Heart left ventricle (tissue), 16 donors: ENCODE measurements around the gene MXD3. TPM values are rescaled to one million over a fixed set of nuclear protein-coding genes. Genes with fewer than 3 reads are reported as not detected.

ENCODE experiments used
- ATAC-seq, 4 donors: fragments of 200-7000 bp; cut with Tn5 transposase; one replicate each; pipeline ENCODE4 v1.9.1; 2020 to 2022; ENCODE audit warnings: moderate library complexity in 4 of 4, mild to moderate bottlenecking in 3 of 4, moderate number of reproducible peaks in 1 of 4
- DNase-seq, 5 donors: peaks; one replicate each; pipeline ENCODE4 v3.0.0-alpha.2; 2020
- H3K27ac ChIP-seq, 12 donors: fragments of 200-600 bp; sonication (generic) in 4 of 12; one replicate each; pipeline versions ENCODE4 v1.5.0 to v1.8.0; 2016 to 2022; ENCODE audit warnings: mild to moderate bottlenecking in 2 of 12
- H3K27me3 ChIP-seq, 9 donors: fragments of 200-600 bp; sonication (generic) in 2 of 9; one replicate each; pipeline versions ENCODE4 v1.5.1 to v1.8.0; 2016 to 2022; ENCODE audit warnings: mild to moderate bottlenecking in 3 of 9
- H3K36me3 ChIP-seq, 9 donors: fragments of 200-600 bp; sonication (generic) in 2 of 9; one replicate each; pipeline versions ENCODE4 v1.5.0 to v1.8.0; 2018 to 2022; ENCODE audit warnings: mild to moderate bottlenecking in 2 of 9
- H3K4me1 ChIP-seq, 12 donors: fragments of 200-600 bp; sonication (generic) in 4 of 12; one replicate each; pipeline versions ENCODE4 v1.5.0 to v1.8.0; 2016 to 2022; ENCODE audit warnings: mild to moderate bottlenecking in 3 of 12
- H3K4me3 ChIP-seq, 12 donors: fragments of 200-600 bp; sonication (generic) in 4 of 12; one replicate each; pipeline versions ENCODE4 v1.5.0 to v1.8.0; 2017 to 2022; ENCODE audit warnings: mild to moderate bottlenecking in 9 of 12, moderate library complexity in 4 of 12
- H3K9me3 ChIP-seq, 12 donors: fragments of 200-600 bp; sonication (generic) in 4 of 12; one replicate each; pipeline versions ENCODE4 v1.5.0 to v1.8.0; 2016 to 2022; ENCODE audit warnings: mild to moderate bottlenecking in 1 of 12
- CTCF ChIP-seq, 12 donors: fragments of 200-600 bp; sonication (generic) in 4 of 12; IDR thresholded peaks; one replicate each; pipeline versions ENCODE4 v1.5.0 to v1.8.0; 2018 to 2022; ENCODE audit warnings: antibody characterized with exemption in 12 of 12, mild to moderate bottlenecking in 5 of 12
- POLR2A ChIP-seq, 2 donors: fragments of 450-650 bp; IDR thresholded peaks; one replicate each; pipeline ENCODE4 v1.6.1; 2017; ENCODE audit warnings: antibody characterized with exemption in 2 of 2, mild to moderate bottlenecking in 2 of 2, moderate library complexity in 2 of 2
- WGBS, 4 donors: extraction: QIAGEN DNeasy Blood & Tissue Kit in 2 of 4; methylation state at CpG; one replicate each; pipeline versions ENCODE4 v1.1.5 to v1.1.7; 2013 to 2018; 5-methylcytosine and 5-hydroxymethylcytosine counted together
- intact Hi-C, 10 donors: fragments of 100-400 bp; cut with DNase I; formaldehyde crosslinking; loops; one replicate each; pipeline versions ENCODE4 v1.11.1 to v1.14.2; 2022
- polyA plus RNA-seq, 2 donors: library from polyadenylated mRNA; stranded (reverse); fragments of 200-250 nt; gene quantifications; one replicate each; pipeline ENCODE4 v1.2.3, GENCODE V29; 2013
- total RNA-seq, 9 donors: library from RNA; depleted of rRNA in 2 of 9; stranded (reverse); fragments of >200 nt in 2 of 9; fragmentation: NEBNext Ultra II Directional in 3 of 9; extraction: Animal tissue kit (Norgen Biotek cat#: 25700) in 3 of 9; gene quantifications; one replicate each; pipeline versions ENCODE4 v1.1.0 to v1.2.4, GENCODE V29; 2016 to 2023
- donor health status: ischemic (EF 13 %, LVEDD 7.1; RV severe dilation, severe dysfunction).
- donor health status: healthy with polysubstance abuse.
- donor health status: DM: no; HTN: yes; CAD: no.
- donor health status: DM: no; HTN: no; CAD: no.
- donor health status: ischemic (EF 25% LVEDD 6.9; RV normal size, moderate dysfunction).
- donor health status: ischemic (EF 25% LVEDD 5.7; RV mildly dilated, moderate dysfunction).
- donor health status: healthy.
- donor health status: DM: yes; HTN: yes; CAD: no.
- donor health status: ischemic (EF 35%, LVEDD 5.7; RV mildly dilated, moderate dysfunction).
- donor health status: nonischemic (EF 11% LVEDD 7.7; RV severe dilation, severe dysfunction).
- donor health status: DM: yes; HTN: yes; CAD: no.
- donor health status: PGD.
- donor health status: ischemic (EF 29% LVEDD 5.4; RV normal size, mild dysfunction).
- donor health status: nonischemic (EF 23%, LVEDD 6.1; RV moderate dilation, normal function).

Gene MXD3
- total and polyA plus RNA-seq, 11 donors, result 0.52 to 9.1 (median 2.5) TPM

- ATAC-seq, result peak; percentile 12 to 38 (median 28)
- Histone ChIP-seq H3K4me3 (no peak overlapping the region), H3K27ac (peak overlapping the region in 1 of 12 donors; percentile 33), H3K4me1 (peaks cover 0 to 89% (median 30%) of the 10 kb centered on the region in 12 donors), H3K36me3 (peaks cover 0 to 32% (median 25%) of the 10 kb centered on the region in 9 donors), H3K27me3 (no peaks in the 10 kb centered on the region), H3K9me3 (no peaks in the 10 kb centered on the region)
- WGBS, 4 donors, result 39 to 69% (median 60%) methylated on average over 5 to 10 of the region's 10 CpGs
- DNase-seq, result peak in 4 of 5 donors; percentile 50 to 72 (median 64)
- intact Hi-C loops, result loop anchor here in 7 of 10 donors (5.0 to 10.0 kb wide), 6 partner anchors 55 to 195 kb away; partner anchors contain the start of genes DOK3 (in 1 of the 7) and SLC34A1 (in 1 of the 7)
- no peak for TF ChIP-seq POLR2A (IDR thresholded peaks at IDR 0.05)
- peak; percentile 59 to 88 (median 76) for TF ChIP-seq CTCF (IDR thresholded peaks at IDR 0.05)
These were observed 2.1 kb downstream of the MXD3 start for GRCh38 chr5:177309351-177310191.

GRCh38 chr5:177308740-177309139 lies 3.0 kb downstream of the MXD3 start:
- TF ChIP-seq CTCF (IDR thresholded peaks at IDR 0.05) (no peak), POLR2A (IDR thresholded peaks at IDR 0.05) (no peak)
- no peak for ATAC-seq
- Histone ChIP-seq H3K27me3 (no peaks in the 10 kb centered on the region), H3K27ac (no peak overlapping the region), H3K9me3 (no peaks in the 10 kb centered on the region), H3K4me1 (peaks cover 0 to 96% (median 35%) of the 10 kb centered on the region in 12 donors), H3K36me3 (peaks cover 0 to 32% (median 25%) of the 10 kb centered on the region in 9 donors), H3K4me3 (no peak overlapping the region)
- WGBS, 4 donors, result 87 to 92% (median 90%) methylated on average over 11 of the region's 11 CpGs
- DNase-seq, result peak in 1 of 5 donors; percentile 17
- intact Hi-C loops, result loop anchor here in 3 of 10 donors (10.0 kb wide), 1 partner anchor 194 kb away; no protein-coding TSS in a partner anchor

GRCh38 chr5:177307544-177308363 lies 3.9 kb downstream of the MXD3 start:
- Histone ChIP-seq H3K9me3 (no peaks in the 10 kb centered on the region), H3K4me3 (peak overlapping the region in 3 of 12 donors; percentile 6 to 40 (median 7)), H3K4me1 (peaks cover 0 to 89% (median 35%) of the 10 kb centered on the region in 12 donors), H3K27ac (peak overlapping the region in 3 of 12 donors; percentile 9 to 88 (median 26)), H3K27me3 (no peaks in the 10 kb centered on the region), H3K36me3 (peaks cover 0 to 32% (median 25%) of the 10 kb centered on the region in 9 donors)
- intact Hi-C loops, result loop anchor here in 3 of 10 donors (10.0 kb wide), 1 partner anchor 193 kb away; no protein-coding TSS in a partner anchor
- ATAC-seq, result no peak
- peak in 2 of 5 donors; percentile 26 to 31 for DNase-seq
- WGBS, 4 donors, result 80 to 90% (median 88%) methylated on average over 26 to 43 of the region's 43 CpGs
- no peak for TF ChIP-seq CTCF (IDR thresholded peaks at IDR 0.05)
- TF ChIP-seq POLR2A (IDR thresholded peaks at IDR 0.05), result no peak
